ENCODE measurements around the gene MAGI1. TPM values are rescaled to one million over a fixed set of nuclear protein-coding genes. Genes with fewer than 3 reads are reported as not detected.

Gene MAGI1
- total and polyA plus RNA-seq, 7 experiments from 2014 or later, result 0.39 TPM; not detected in 6

- Histone ChIP-seq H3K9me3 (ENCODE audit: control insufficient read depth in 2 of 3, low read length in 3 of 3) (no peaks in the 10 kb centered on the region), H3K27ac (ENCODE audit: low read depth, low read length) (no peak overlapping the region), H3K4me1 (ENCODE audit: control insufficient read depth in 2 of 2, insufficient read depth in 2 of 2, low read length in 2 of 2) (no peaks in the 10 kb centered on the region), H3K4me3 (ENCODE audit: low read length) (no peak overlapping the region), H3K27me3 (ENCODE audit: control insufficient read depth in 2 of 2, insufficient read depth in 2 of 2, low read length in 2 of 2) (no peaks in the 10 kb centered on the region), H3K36me3 (ENCODE audit: control insufficient read depth in 2 of 3, insufficient read depth in 3 of 3, low read length in 3 of 3) (no peaks in the 10 kb centered on the region)
- Mint-ChIP-seq H3K4me3 (no peak overlapping the region), H3K27me3 (peaks cover 0 to 4% (median 0%) of the 10 kb centered on the region in 5 donors), H3K4me1 (no peaks in the 10 kb centered on the region), H3K36me3 (no peaks in the 10 kb centered on the region), H3K9me3 (peaks cover 0 to under 1% (median 0%) of the 10 kb centered on the region in 11 donors), H3K27ac (no peak overlapping the region)
- POLR2A ChIA-PET, result no interaction called here
- CTCF ChIA-PET, result interaction anchor here (0.6 kb wide), 1 partner anchor 20 kb away, joined by 3 read pairs; no protein-coding TSS in a partner anchor
- DNase-seq (no peak), ATAC-seq (no peak)
- intact Hi-C loops (cut with micrococcal nuclease), result no loop called here
These were observed 295.8 kb downstream of the MAGI1 start for GRCh38 chr3:65742914-65743313.

DNA sequence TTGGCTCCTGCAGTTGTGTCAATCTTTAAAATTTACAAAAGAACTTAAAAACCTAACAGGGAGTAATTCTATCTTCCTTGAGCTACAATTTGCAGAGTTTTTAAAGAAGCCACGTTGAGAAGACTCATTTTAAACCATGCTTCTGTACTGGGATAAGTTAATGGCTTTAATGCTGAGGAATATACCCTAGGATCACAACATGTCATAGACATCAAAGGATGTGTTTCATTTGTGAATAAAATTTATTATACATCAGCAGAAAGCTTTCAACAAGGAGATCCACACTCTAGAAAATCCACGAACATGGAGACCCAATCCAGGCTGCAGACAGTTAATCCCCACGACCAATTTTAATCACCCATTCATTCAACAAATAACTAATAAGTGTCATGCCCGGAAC lies 297.2 kb downstream of the MAGI1 start:
- Mint-ChIP-seq H3K27ac (no peak overlapping the region), H3K4me3 (no peak overlapping the region), H3K27me3 (peaks cover 0 to 4% (median 0%) of the 10 kb centered on the region in 5 donors), H3K36me3 (no peaks in the 10 kb centered on the region), H3K9me3 (peaks cover 0 to 2% (median 0%) of the 10 kb centered on the region in 11 donors), H3K4me1 (no peaks in the 10 kb centered on the region)
- intact Hi-C loops (cut with micrococcal nuclease), result no loop called here
- DNase-seq, result no peak
- Histone ChIP-seq H3K9me3 (ENCODE audit: control insufficient read depth in 2 of 3, low read length in 3 of 3) (no peaks in the 10 kb centered on the region), H3K27me3 (ENCODE audit: control insufficient read depth in 2 of 2, insufficient read depth in 2 of 2, low read length in 2 of 2) (no peaks in the 10 kb centered on the region), H3K4me3 (ENCODE audit: low read length) (no peak overlapping the region), H3K36me3 (ENCODE audit: control insufficient read depth in 2 of 3, insufficient read depth in 3 of 3, low read length in 3 of 3) (no peaks in the 10 kb centered on the region), H3K27ac (ENCODE audit: low read depth, low read length) (no peak overlapping the region), H3K4me1 (ENCODE audit: control insufficient read depth in 2 of 2, insufficient read depth in 2 of 2, low read length in 2 of 2) (no peaks in the 10 kb centered on the region)
- CTCF ChIA-PET, result no interaction called here
- POLR2A ChIA-PET, result no interaction called here
- ATAC-seq, result no peak

- ChIA-PET CTCF (no interaction called here), POLR2A (no interaction called here)
- H3K36me3 ChIP-seq (ENCODE audit: control insufficient read depth in 2 of 3, insufficient read depth in 3 of 3, low read length in 3 of 3), result no peaks in the 10 kb centered on the region
- no peak for DNase-seq
- no peak overlapping the region for H3K27ac Mint-ChIP-seq
- peaks cover 0 to 2% (median 0%) of the 10 kb centered on the region in 11 donors for H3K9me3 Mint-ChIP-seq
- H3K4me1 Mint-ChIP-seq, result no peaks in the 10 kb centered on the region
- no peaks in the 10 kb centered on the region for H3K9me3 ChIP-seq (ENCODE audit: control insufficient read depth in 2 of 3, low read length in 3 of 3)
- intact Hi-C loops (cut with micrococcal nuclease), result loop anchor here in 1 of 2 donors (10.0 kb wide), 1 partner anchor 395 kb away; no protein-coding TSS in a partner anchor
- ATAC-seq, result no peak
- H3K4me3 Mint-ChIP-seq, result no peak overlapping the region
- H3K36me3 Mint-ChIP-seq, result no peaks in the 10 kb centered on the region
- H3K4me3 ChIP-seq (ENCODE audit: low read length), result no peak overlapping the region
- H3K4me1 ChIP-seq (ENCODE audit: control insufficient read depth in 2 of 2, insufficient read depth in 2 of 2, low read length in 2 of 2), result no peaks in the 10 kb centered on the region
- H3K27ac ChIP-seq (ENCODE audit: low read depth, low read length), result no peak overlapping the region
- H3K27me3 ChIP-seq (ENCODE audit: control insufficient read depth in 2 of 2, insufficient read depth in 2 of 2, low read length in 2 of 2), result no peaks in the 10 kb centered on the region
- peaks cover 0 to 4% (median 0%) of the 10 kb centered on the region in 5 donors for H3K27me3 Mint-ChIP-seq
These were observed 298.7 kb downstream of the MAGI1 start for GRCh38 chr3:65739901-65740541.

GRCh38 chr3:65734792-65735191 lies 303.9 kb downstream of the MAGI1 start:
- DNase-seq (no peak), ATAC-seq (no peak)
- ChIA-PET POLR2A (no interaction called here), CTCF (no interaction called here)
- Mint-ChIP-seq H3K27me3 (peaks cover 0 to 14% (median 8%) of the 10 kb centered on the region in 5 donors), H3K36me3 (no peaks in the 10 kb centered on the region), H3K4me1 (peaks cover 0 to 4% (median 1%) of the 10 kb centered on the region in 7 donors), H3K27ac (no peak overlapping the region), H3K4me3 (no peak overlapping the region), H3K9me3 (peaks cover 0 to 4% (median 0%) of the 10 kb centered on the region in 11 donors)
- Histone ChIP-seq H3K27ac (ENCODE audit: low read depth, low read length) (no peak overlapping the region), H3K27me3 (ENCODE audit: control insufficient read depth in 2 of 2, insufficient read depth in 2 of 2, low read length in 2 of 2) (no peaks in the 10 kb centered on the region), H3K4me1 (ENCODE audit: control insufficient read depth in 2 of 2, insufficient read depth in 2 of 2, low read length in 2 of 2) (no peaks in the 10 kb centered on the region), H3K4me3 (ENCODE audit: low read length) (no peak overlapping the region), H3K36me3 (ENCODE audit: control insufficient read depth in 2 of 3, insufficient read depth in 3 of 3, low read length in 3 of 3) (no peaks in the 10 kb centered on the region), H3K9me3 (ENCODE audit: control insufficient read depth in 2 of 3, low read length in 3 of 3) (no peaks in the 10 kb centered on the region)
- intact Hi-C loops (cut with micrococcal nuclease), result loop anchor here (5.0 to 10.0 kb wide), 2 partner anchors 390 to 1202 kb away; no protein-coding TSS in a partner anchor

DNA sequence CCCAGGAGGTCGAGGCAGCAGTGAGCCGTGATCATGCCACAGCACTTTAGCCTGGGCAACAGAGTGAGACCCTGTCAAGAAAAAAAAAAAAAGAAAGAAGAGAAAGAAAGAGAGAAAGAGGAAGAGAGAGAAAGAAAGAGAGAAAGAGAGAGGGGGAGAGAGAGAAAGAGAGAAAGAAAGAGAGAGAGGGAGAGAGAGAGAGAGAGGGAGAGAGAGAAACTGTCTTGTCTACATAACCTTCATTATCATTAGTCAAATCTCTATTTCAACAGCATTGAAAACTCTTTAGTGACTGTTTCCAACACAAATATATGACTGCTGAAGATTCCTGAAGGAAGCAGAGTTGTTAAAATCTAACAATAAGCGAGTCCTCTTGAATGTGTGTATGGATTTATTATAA lies 304.3 kb downstream of the MAGI1 start:
- intact Hi-C loops (cut with micrococcal nuclease), result loop anchor here (5.0 to 10.0 kb wide), 2 partner anchors 390 to 1202 kb away; no protein-coding TSS in a partner anchor
- CTCF ChIA-PET, result no interaction called here

GRCh38 chr3:65733459-65733858 lies 305.3 kb downstream of the MAGI1 start:
- H3K36me3 Mint-ChIP-seq, result no peaks in the 10 kb centered on the region
- no peak for ATAC-seq
- peaks cover 0 to 14% (median 8%) of the 10 kb centered on the region in 5 donors for H3K27me3 Mint-ChIP-seq
- no peaks in the 10 kb centered on the region for H3K9me3 ChIP-seq (ENCODE audit: control insufficient read depth in 2 of 3, low read length in 3 of 3)
- DNase-seq, result no peak
- H3K9me3 Mint-ChIP-seq, result peaks cover 0 to 4% (median 0%) of the 10 kb centered on the region in 11 donors
- no peak overlapping the region for H3K27ac Mint-ChIP-seq
- intact Hi-C loops (cut with micrococcal nuclease), result loop anchor here (5.0 to 10.0 kb wide), 2 partner anchors 389 to 1201 kb away; no protein-coding TSS in a partner anchor
- H3K4me3 Mint-ChIP-seq, result no peak overlapping the region
- H3K27ac ChIP-seq (ENCODE audit: low read depth, low read length), result no peak overlapping the region
- CTCF ChIA-PET, result no interaction called here
- H3K27me3 ChIP-seq (ENCODE audit: control insufficient read depth in 2 of 2, insufficient read depth in 2 of 2, low read length in 2 of 2), result no peaks in the 10 kb centered on the region
- POLR2A ChIA-PET, result no interaction called here
- peaks cover 0 to 4% (median 1%) of the 10 kb centered on the region in 7 donors for H3K4me1 Mint-ChIP-seq
- H3K4me3 ChIP-seq (ENCODE audit: low read length), result no peak overlapping the region
- H3K4me1 ChIP-seq (ENCODE audit: control insufficient read depth in 2 of 2, insufficient read depth in 2 of 2, low read length in 2 of 2), result no peaks in the 10 kb centered on the region
- H3K36me3 ChIP-seq (ENCODE audit: control insufficient read depth in 2 of 3, insufficient read depth in 3 of 3, low read length in 3 of 3), result no peaks in the 10 kb centered on the region

More for the DNA sequence above, 304.3 kb downstream of the MAGI1 start:
- POLR2A ChIA-PET, result no interaction called here
- Histone ChIP-seq H3K4me3 (ENCODE audit: low read length) (no peak overlapping the region), H3K9me3 (ENCODE audit: control insufficient read depth in 2 of 3, low read length in 3 of 3) (no peaks in the 10 kb centered on the region), H3K4me1 (ENCODE audit: control insufficient read depth in 2 of 2, insufficient read depth in 2 of 2, low read length in 2 of 2) (no peaks in the 10 kb centered on the region), H3K27ac (ENCODE audit: low read depth, low read length) (no peak overlapping the region), H3K27me3 (ENCODE audit: control insufficient read depth in 2 of 2, insufficient read depth in 2 of 2, low read length in 2 of 2) (no peaks in the 10 kb centered on the region), H3K36me3 (ENCODE audit: control insufficient read depth in 2 of 3, insufficient read depth in 3 of 3, low read length in 3 of 3) (no peaks in the 10 kb centered on the region)
- ATAC-seq (no peak), DNase-seq (no peak)
- Mint-ChIP-seq H3K9me3 (peaks cover 0 to 4% (median 0%) of the 10 kb centered on the region in 11 donors), H3K27ac (no peak overlapping the region), H3K36me3 (no peaks in the 10 kb centered on the region), H3K4me3 (no peak overlapping the region), H3K27me3 (peaks cover 0 to 14% (median 8%) of the 10 kb centered on the region in 5 donors), H3K4me1 (peaks cover 0 to 4% (median 1%) of the 10 kb centered on the region in 7 donors)

Data from naive thymus-derived CD4-positive, alpha-beta T cell (primary cell).